Endodermal cell (in vitro differentiated cells): ENCODE data around the gene MRPL24. TPM values are rescaled to one million over a fixed set of nuclear protein-coding genes. Genes with fewer than 3 reads are reported as not detected.

ENCODE experiments used
- DNase-seq: peaks from one replicate; pipeline ENCODE4 v3.0.0-alpha.2; 2017
- H3K27ac ChIP-seq: 2 replicates; pipeline ENCODE4 v1.5.1; 2013; ENCODE audit warnings: mild to moderate bottlenecking, low read depth, low read length, moderate library complexity
- H3K27me3 ChIP-seq: 2 replicates; pipeline ENCODE4 v1.6.1; 2013; ENCODE audit warnings: mild to moderate bottlenecking, low read length, moderate library complexity; ENCODE audit not compliant: insufficient read depth, control insufficient read depth, poor library complexity, severe bottlenecking
- H3K36me3 ChIP-seq: 2 replicates; pipeline ENCODE4 v1.7.0; 2013; ENCODE audit warnings: mild to moderate bottlenecking, low read length, moderate library complexity; ENCODE audit not compliant: control insufficient read depth, insufficient read depth
- H3K4me1 ChIP-seq: one replicate; pipeline ENCODE4 v1.7.0; 2013; ENCODE audit warnings: low read length; ENCODE audit not compliant: control insufficient read depth, insufficient read depth
- H3K4me3 ChIP-seq: 2 replicates; pipeline ENCODE4 v1.5.1; 2013; ENCODE audit warnings: mild to moderate bottlenecking, low read length, moderate library complexity
- H3K9ac ChIP-seq: 2 replicates; pipeline ENCODE4 v1.6.1; 2013; ENCODE audit warnings: mild to moderate bottlenecking, low read length, moderate library complexity; ENCODE audit not compliant: poor library complexity, severe bottlenecking; ENCODE audit errors: extremely low read depth
- H3K9me3 ChIP-seq: 2 replicates; pipeline ENCODE4 v1.6.1; 2013; ENCODE audit warnings: mild to moderate bottlenecking, low read length, moderate library complexity; ENCODE audit not compliant: control insufficient read depth
- H3K27ac Mint-ChIP-seq: 2 replicates; pipeline ENCODE4 v1.8.0; 2020; ENCODE audit warnings: mixed read lengths
- H3K27me3 Mint-ChIP-seq: 2 replicates; pipeline ENCODE4 v1.8.0; 2021; ENCODE audit warnings: mild to moderate bottlenecking, mixed read lengths; ENCODE audit not compliant: insufficient read depth
- H3K36me3 Mint-ChIP-seq: 2 replicates; pipeline ENCODE4 v1.8.0; 2020; ENCODE audit warnings: low read depth, mixed read lengths
- H3K4me1 Mint-ChIP-seq: 2 replicates; pipeline ENCODE4 v1.8.0; 2020; ENCODE audit warnings: mixed read lengths
- H3K4me3 Mint-ChIP-seq: 2 replicates; pipeline ENCODE4 v1.8.0; 2020; ENCODE audit warnings: mild to moderate bottlenecking, moderate library complexity, mixed read lengths
- H3K9me3 Mint-ChIP-seq: 2 replicates; pipeline ENCODE4 v1.8.0; 2020; ENCODE audit warnings: mild to moderate bottlenecking, mixed read lengths
- WGBS, 2 experiments: methylation state at CpG; one replicate each; pipeline versions ENCODE4 v1.1.5 to v1.1.7; 2013; ENCODE audit warnings: missing lambda C conversion rate in 2 of 2, mixed read lengths in 1 of 2; ENCODE audit not compliant: insufficient coverage in 1 of 2, insufficient read length in 1 of 2; 5-methylcytosine and 5-hydroxymethylcytosine counted together
- total RNA-seq, 2 donors: library from RNA; stranded (reverse); fragmentation: NEBNext Ultra II Directional in 1 of 2; extraction: Animal tissue kit (Norgen Biotek cat#: 25700) in 1 of 2; gene quantifications; 2 replicates in 1 of 2; 3 replicates in 1 of 2; pipeline ENCODE4 v1.2.1, GENCODE V29; 2021
- TF ChIP-seq, protein P1 (sequence below): fragments of 200-600 bp; sonication (generic); conservative IDR thresholded peaks from 2 replicates; pipeline ENCODE4 v1.5.0; 2021; ENCODE audit warnings: antibody characterized with exemption, mild to moderate bottlenecking

Gene MRPL24
- total RNA-seq, 2 donors from 2014 or later = 32.2 to 35.5 TPM

DNA sequence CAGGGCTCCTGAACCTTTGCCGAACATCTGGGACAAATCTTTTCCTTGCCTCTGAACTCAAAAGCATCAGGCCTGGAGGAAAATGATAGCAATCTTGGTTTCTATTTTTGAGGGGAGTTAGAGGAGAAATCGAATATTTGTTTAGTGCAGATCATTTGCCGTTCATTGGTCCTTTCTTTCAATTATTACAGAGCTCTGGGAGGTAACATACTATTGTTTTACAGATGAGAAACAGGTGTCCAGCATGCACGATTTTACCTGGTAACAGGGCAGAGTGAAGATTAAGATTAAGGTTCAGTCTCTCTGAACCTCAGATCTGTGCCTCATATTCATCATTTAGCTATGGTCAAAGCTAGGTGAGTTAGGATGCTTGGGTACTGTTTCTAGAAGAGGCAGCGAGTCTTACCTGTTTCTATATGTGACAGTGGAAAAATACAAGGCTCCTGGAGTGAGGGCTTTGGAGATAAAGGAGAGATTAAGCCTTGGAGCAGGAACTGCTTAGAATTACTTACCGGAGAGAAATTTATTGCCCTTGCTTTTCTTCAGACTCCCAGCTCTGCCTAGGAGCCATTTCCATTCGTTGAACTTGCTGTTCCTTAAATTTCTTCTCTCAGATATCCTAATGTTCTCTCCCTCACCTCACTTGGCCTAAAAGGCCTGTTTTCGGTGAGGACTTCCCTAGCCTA, 27.9 kb upstream of the MRPL24 start:
- Mint-ChIP-seq H3K36me3 (peaks cover 25% of the 10 kb centered on the region), H3K9me3 (no peaks in the 10 kb centered on the region), H3K4me1 (peaks cover 46% of the 10 kb centered on the region), H3K27ac (no peak overlapping the region), H3K27me3 (no peaks in the 10 kb centered on the region), H3K4me3 (no peak overlapping the region)
- H3K9ac ChIP-seq = peak overlapping the region; percentile 89
- WGBS, 2 experiments = 39 to 61% methylated on average over 7 to 8 of the region's 8 CpGs
- TF ChIP-seq, protein P1, sequence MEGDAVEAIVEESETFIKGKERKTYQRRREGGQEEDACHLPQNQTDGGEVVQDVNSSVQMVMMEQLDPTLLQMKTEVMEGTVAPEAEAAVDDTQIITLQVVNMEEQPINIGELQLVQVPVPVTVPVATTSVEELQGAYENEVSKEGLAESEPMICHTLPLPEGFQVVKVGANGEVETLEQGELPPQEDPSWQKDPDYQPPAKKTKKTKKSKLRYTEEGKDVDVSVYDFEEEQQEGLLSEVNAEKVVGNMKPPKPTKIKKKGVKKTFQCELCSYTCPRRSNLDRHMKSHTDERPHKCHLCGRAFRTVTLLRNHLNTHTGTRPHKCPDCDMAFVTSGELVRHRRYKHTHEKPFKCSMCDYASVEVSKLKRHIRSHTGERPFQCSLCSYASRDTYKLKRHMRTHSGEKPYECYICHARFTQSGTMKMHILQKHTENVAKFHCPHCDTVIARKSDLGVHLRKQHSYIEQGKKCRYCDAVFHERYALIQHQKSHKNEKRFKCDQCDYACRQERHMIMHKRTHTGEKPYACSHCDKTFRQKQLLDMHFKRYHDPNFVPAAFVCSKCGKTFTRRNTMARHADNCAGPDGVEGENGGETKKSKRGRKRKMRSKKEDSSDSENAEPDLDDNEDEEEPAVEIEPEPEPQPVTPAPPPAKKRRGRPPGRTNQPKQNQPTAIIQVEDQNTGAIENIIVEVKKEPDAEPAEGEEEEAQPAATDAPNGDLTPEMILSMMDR = no peak
- no peaks in the 10 kb centered on the region for H3K27me3 ChIP-seq
- H3K36me3 ChIP-seq = peaks cover 33% of the 10 kb centered on the region
- DNase-seq = no peak
- H3K27ac ChIP-seq = no peak overlapping the region
- peaks cover 10% of the 10 kb centered on the region for H3K4me1 ChIP-seq
- peak overlapping the region; percentile 95 for H3K4me3 ChIP-seq
- no peaks in the 10 kb centered on the region for H3K9me3 ChIP-seq

DNA sequence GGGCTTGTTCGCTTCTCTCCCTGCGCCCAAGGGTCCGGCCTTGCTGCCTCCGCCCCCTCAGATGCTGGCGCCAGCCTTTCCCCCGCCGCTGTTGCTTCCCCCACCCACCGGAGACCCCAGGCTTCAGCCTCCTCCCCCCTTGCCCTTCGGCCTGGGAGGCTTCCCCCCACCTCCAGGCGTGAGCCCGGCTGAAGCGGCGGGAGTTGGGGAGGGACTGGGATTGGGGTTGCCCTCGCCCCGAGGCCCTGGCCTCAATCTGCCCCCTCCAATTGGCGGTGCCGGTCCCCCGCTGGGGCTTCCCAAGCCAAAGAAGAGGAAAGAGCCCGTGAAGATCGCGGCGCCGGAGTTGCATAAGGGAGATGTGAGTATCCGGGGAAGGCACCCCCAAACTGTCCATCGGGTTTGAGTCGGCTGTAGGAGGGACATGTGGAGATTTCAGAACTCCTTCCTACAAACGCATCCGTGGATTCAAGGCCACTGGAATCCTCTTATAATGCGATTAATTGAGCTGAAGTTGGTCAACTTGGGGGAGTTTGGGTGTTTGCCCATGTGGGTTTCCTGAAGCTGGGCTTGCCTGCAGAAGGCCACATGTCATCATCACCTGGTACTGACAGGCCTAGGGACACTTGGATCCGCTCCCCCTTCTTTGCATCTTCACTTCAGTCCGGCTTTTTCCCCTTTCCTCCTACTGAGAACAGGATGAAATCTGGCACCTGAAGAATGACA, 27.2 kb upstream of the MRPL24 start:
- peak overlapping the region; percentile 89 for H3K9ac ChIP-seq
- H3K36me3 Mint-ChIP-seq = peaks cover 19% of the 10 kb centered on the region
- TF ChIP-seq, protein P1 = no peak
- H3K36me3 ChIP-seq = peaks cover 26% of the 10 kb centered on the region
- peak overlapping the region; percentile 95 for H3K4me3 ChIP-seq
- no peak overlapping the region for H3K4me3 Mint-ChIP-seq
- H3K4me1 ChIP-seq = peaks cover 10% of the 10 kb centered on the region
- H3K27ac Mint-ChIP-seq = no peak overlapping the region
- no peaks in the 10 kb centered on the region for H3K9me3 ChIP-seq
- peak overlapping the region; percentile 50 for H3K27ac ChIP-seq
- peaks cover 41% of the 10 kb centered on the region for H3K4me1 Mint-ChIP-seq
- 1 to 2% methylated on average over 7 to 31 of the region's 31 CpGs for WGBS, 2 experiments
- H3K9me3 Mint-ChIP-seq = no peaks in the 10 kb centered on the region
- no peaks in the 10 kb centered on the region for H3K27me3 ChIP-seq
- no peaks in the 10 kb centered on the region for H3K27me3 Mint-ChIP-seq
- peak; percentile 83 for DNase-seq

DNA sequence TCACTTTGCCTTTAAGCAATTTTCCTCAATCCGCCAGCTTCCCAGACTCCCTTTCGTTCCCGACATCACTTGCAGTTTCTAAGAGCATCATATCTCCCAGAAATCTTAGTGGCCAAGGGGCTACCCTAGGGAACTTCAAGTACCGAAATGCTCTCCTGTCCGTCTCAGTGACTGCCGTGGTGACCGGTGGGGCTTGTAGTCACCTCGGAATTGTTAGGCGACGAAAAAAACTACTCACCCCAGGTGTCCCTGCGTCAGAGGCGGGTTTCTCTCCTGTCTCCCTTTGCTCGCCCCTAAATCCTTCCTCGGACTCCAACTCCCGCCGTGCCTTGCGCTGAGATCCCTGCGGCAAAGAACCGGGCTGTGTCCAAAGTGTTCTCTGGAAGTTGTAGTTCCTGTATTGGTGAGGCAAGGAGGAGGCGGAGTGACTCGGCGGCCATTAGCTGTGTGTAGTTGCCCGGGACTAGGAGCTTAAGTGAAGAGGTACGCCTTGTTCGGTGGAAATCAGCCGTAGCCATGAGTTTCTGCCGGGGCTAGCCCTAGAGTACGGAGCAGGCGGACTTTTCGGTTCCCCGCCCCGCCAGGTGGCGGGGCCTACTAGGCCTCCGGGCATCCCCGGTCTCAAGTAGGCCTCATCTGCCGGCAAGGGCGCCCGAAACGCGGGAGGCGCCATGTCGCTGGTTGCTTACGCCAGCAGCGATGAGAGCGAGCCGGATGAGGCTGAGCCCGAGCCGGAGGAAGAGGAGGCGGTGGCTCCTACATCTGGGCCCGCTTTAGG, 26.4 kb upstream of the MRPL24 start, which contains the start of gene PRCC:
Gene PRCC (plus strand): TSS at position 435 of the 778 bp plus-strand sequence. CDS start 237 bp downstream, at position 672.
- 0% methylated on average over 12 to 50 of the region's 50 CpGs for WGBS, 2 experiments
- Mint-ChIP-seq H3K4me3 (no peak within 1 kb of the TSS), H3K27me3 (no peaks in the 10 kb centered on the region), H3K9me3 (no peaks in the 10 kb centered on the region), H3K27ac (no peak within 1 kb of the TSS), H3K4me1 (peaks cover 33% of the 10 kb centered on the region), H3K36me3 (peaks cover 19% of the 10 kb centered on the region)
- Histone ChIP-seq H3K27ac (peak within 1 kb of the TSS; percentile 50), H3K9ac (peak within 1 kb of the TSS; percentile 89), H3K9me3 (no peaks in the 10 kb centered on the region), H3K4me1 (peaks cover 3% of the 10 kb centered on the region), H3K4me3 (peak within 1 kb of the TSS; percentile 95), H3K27me3 (no peaks in the 10 kb centered on the region), H3K36me3 (peaks cover 19% of the 10 kb centered on the region)
- TF ChIP-seq, protein P1 = no peak
- DNase-seq = peak; percentile 100
